Smooth muscle cell (in vitro differentiated cells): Measurements from ENCODE around the gene SLC35F2. TPM values are rescaled to one million over a fixed set of nuclear protein-coding genes. Genes with fewer than 3 reads are reported as not detected.
"Not testable (repeated sequence)": the region's sequence is repeated elsewhere in the genome, so short reads cannot be mapped to it uniquely, and the experiment has no call there.

Source experiments
- DNase-seq: peaks from one replicate; lab custom pipeline; 2025; ENCODE audit not compliant: unreplicated experiment; lab: John Stamatoyannopoulos, UW
- H2AFZ ChIP-seq: fragments of 200-600 bp; sonication (generic); 2 replicates; pipeline ENCODE4 v1.6.0; 2016; ENCODE audit warnings: antibody characterized with exemption, low read depth, mild to moderate bottlenecking
- H3F3A ChIP-seq: fragments of 200-600 bp; sonication (generic); 2 replicates; pipeline ENCODE4 v1.6.0; 2017; ENCODE audit warnings: antibody characterized with exemption, low read depth
- H3K27ac ChIP-seq: fragments of 200-600 bp; sonication (generic); 2 replicates; pipeline ENCODE4 v1.5.1; 2016; ENCODE audit warnings: low read depth, mild to moderate bottlenecking
- H3K27me3 ChIP-seq: fragments of 200-600 bp; sonication (generic); 2 replicates; pipeline ENCODE4 v1.6.1; 2016; ENCODE audit warnings: low read depth, mild to moderate bottlenecking
- H3K36me3 ChIP-seq: fragments of 200-600 bp; sonication (generic); 2 replicates; pipeline ENCODE4 v1.5.1; 2016; ENCODE audit warnings: low read depth
- H3K4me1 ChIP-seq: fragments of 200-600 bp; sonication (generic); 2 replicates; pipeline ENCODE4 v1.5.1; 2016; ENCODE audit warnings: low read depth
- H3K4me2 ChIP-seq: fragments of 200-600 bp; sonication (generic); 2 replicates; pipeline ENCODE4 v1.6.0; 2016; ENCODE audit warnings: mild to moderate bottlenecking
- H3K4me3 ChIP-seq: fragments of 200-600 bp; sonication (generic); 2 replicates; pipeline ENCODE4 v1.5.1; 2016; ENCODE audit warnings: mild to moderate bottlenecking
- H3K79me2 ChIP-seq: fragments of 200-600 bp; sonication (generic); 2 replicates; pipeline ENCODE4 v1.6.0; 2016; ENCODE audit warnings: low read depth, mild to moderate bottlenecking
- H3K9ac ChIP-seq: fragments of 200-600 bp; sonication (generic); 2 replicates; pipeline ENCODE4 v1.6.0; 2016; ENCODE audit warnings: low read depth
- H3K9me3 ChIP-seq: fragments of 200-600 bp; sonication (generic); replicated peaks from 2 replicates; pipeline ENCODE4 v1.5.1; 2016; ENCODE audit warnings: low read depth
- H4K20me1 ChIP-seq: fragments of 200-600 bp; sonication (generic); 2 replicates; pipeline ENCODE4 v1.6.0; 2016; ENCODE audit warnings: low read depth
- WGBS: methylation state at CpG from one replicate; pipeline ENCODE4 v1.1.7; 2016; ENCODE audit warnings: low lambda C conversion rate; 5-methylcytosine and 5-hydroxymethylcytosine counted together
- polyA plus RNA-seq: library from polyadenylated mRNA; unstranded; fragments of >200 nt; fragmentation: Nextera tagmentation; extraction: Ambion mirVana; gene quantifications from 2 replicates; pipeline ENCODE4 v1.2.1, GENCODE V29; 2016
- total RNA-seq: library from RNA; depleted of rRNA; stranded (reverse); fragments of >200 nt; gene quantifications from 2 replicates; pipeline ENCODE4 v1.2.3, GENCODE V29; 2014
- TF ChIP-seq, protein P1 (sequence below): fragments of 200-600 bp; sonication (generic); IDR thresholded peaks from 2 replicates; pipeline ENCODE4 v1.5.1; 2017; ENCODE audit warnings: borderline replicate concordance, mild to moderate bottlenecking, antibody characterized with exemption; ENCODE audit not compliant: insufficient read depth, poor library complexity, severe bottlenecking

Gene SLC35F2
- total and polyA plus RNA-seq, 2 experiments from 2014 or later = 2.4 to 7.8 TPM

DNA sequence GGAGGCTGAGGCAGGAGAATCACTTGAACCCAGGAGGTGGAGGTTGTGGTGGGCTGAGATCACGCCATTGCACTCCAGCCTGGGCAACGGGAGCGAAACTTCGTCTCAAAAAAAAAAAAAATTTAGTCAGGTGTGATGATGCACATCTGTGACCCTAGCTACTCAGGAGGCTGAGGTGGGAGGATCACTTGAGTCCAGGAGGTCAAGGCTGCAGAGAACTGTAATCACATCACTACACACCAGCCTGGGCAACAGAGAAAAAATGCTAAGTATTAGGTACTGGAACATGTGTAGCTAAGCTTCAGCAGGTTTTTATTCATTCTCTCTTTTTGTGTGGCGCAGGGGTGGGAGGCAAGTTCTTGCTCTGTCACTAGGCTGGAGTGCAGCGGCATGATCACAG, 82.5 kb downstream of the SLC35F2 start:
- no peaks in the 10 kb centered on the region for H3K79me2 ChIP-seq
- H4K20me1 ChIP-seq = no peaks in the 10 kb centered on the region
- no peaks in the 10 kb centered on the region for H3K9me3 ChIP-seq
- peaks cover 4% of the 10 kb centered on the region for H3F3A ChIP-seq
- no peaks in the 10 kb centered on the region for H3K36me3 ChIP-seq
- no peaks in the 10 kb centered on the region for H3K4me1 ChIP-seq
- no peak overlapping the region for H3K27ac ChIP-seq
- no peak overlapping the region for H3K4me2 ChIP-seq
- H3K27me3 ChIP-seq = no peaks in the 10 kb centered on the region
- no peak overlapping the region for H3K9ac ChIP-seq
- no peak for DNase-seq
- TF ChIP-seq, protein P1, sequence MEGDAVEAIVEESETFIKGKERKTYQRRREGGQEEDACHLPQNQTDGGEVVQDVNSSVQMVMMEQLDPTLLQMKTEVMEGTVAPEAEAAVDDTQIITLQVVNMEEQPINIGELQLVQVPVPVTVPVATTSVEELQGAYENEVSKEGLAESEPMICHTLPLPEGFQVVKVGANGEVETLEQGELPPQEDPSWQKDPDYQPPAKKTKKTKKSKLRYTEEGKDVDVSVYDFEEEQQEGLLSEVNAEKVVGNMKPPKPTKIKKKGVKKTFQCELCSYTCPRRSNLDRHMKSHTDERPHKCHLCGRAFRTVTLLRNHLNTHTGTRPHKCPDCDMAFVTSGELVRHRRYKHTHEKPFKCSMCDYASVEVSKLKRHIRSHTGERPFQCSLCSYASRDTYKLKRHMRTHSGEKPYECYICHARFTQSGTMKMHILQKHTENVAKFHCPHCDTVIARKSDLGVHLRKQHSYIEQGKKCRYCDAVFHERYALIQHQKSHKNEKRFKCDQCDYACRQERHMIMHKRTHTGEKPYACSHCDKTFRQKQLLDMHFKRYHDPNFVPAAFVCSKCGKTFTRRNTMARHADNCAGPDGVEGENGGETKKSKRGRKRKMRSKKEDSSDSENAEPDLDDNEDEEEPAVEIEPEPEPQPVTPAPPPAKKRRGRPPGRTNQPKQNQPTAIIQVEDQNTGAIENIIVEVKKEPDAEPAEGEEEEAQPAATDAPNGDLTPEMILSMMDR = no peak
- no peak overlapping the region for H3K4me3 ChIP-seq
- no peak overlapping the region for H2AFZ ChIP-seq
- WGBS = 98% methylated on average over 6 of the region's 6 CpGs

DNA sequence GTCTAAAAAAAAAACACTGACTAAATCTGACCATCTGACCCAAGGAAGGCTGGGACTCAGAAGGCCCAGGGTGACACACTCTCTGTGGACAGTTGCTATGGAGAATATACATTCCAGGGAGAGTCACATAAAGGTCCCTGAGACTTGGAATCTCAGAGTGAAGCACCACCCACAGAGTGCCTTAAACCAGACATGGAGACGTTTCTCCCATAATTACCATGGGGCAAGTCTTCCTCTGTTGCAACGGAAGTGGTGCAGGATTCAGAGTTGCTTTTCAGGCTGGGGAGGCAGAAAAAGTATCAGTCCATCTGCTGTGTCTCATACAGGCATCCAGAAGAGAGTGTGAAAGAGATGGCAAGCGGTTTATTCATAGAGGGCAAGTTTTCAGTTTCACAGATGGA, 88.0 kb downstream of the SLC35F2 start:
- Histone ChIP-seq H3K9me3 (no peaks in the 10 kb centered on the region), H3K4me2 (peak overlapping the region; percentile 49), H3F3A (peaks cover 15% of the 10 kb centered on the region), H3K4me3 (no peak overlapping the region), H3K9ac (peak overlapping the region; percentile 54), H3K36me3 (no peaks in the 10 kb centered on the region), H3K27me3 (no peaks in the 10 kb centered on the region), H4K20me1 (no peaks in the 10 kb centered on the region), H3K27ac (peak overlapping the region; percentile 95), H3K4me1 (no peaks in the 10 kb centered on the region), H2AFZ (peak overlapping the region; percentile 34), H3K79me2 (no peaks in the 10 kb centered on the region)
- TF ChIP-seq, protein P1 = no peak
- no peak for DNase-seq
- 24% methylated on average over 3 of the region's 3 CpGs for WGBS

DNA sequence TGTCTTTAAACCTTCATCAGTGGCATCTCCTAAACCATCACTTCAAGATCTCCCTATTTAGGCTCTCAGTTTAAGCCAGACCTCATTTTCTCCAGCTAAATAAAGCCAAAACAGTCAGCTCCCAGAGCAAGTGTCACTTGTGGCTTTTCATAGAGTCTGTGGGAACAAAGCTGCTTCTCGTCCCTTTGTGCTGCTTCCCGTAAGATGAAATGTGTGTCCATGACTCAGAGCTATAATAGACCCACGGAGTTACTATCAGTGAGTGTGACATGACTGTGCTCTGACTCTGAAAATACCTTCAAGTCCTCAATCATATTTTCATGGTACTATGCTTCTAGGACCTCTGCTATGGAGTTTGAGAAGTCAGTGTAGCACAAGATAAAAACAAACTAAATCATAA, 89.4 kb downstream of the SLC35F2 start:
- peak overlapping the region; percentile 46 for H3K4me2 ChIP-seq
- DNase-seq = no peak

DNA sequence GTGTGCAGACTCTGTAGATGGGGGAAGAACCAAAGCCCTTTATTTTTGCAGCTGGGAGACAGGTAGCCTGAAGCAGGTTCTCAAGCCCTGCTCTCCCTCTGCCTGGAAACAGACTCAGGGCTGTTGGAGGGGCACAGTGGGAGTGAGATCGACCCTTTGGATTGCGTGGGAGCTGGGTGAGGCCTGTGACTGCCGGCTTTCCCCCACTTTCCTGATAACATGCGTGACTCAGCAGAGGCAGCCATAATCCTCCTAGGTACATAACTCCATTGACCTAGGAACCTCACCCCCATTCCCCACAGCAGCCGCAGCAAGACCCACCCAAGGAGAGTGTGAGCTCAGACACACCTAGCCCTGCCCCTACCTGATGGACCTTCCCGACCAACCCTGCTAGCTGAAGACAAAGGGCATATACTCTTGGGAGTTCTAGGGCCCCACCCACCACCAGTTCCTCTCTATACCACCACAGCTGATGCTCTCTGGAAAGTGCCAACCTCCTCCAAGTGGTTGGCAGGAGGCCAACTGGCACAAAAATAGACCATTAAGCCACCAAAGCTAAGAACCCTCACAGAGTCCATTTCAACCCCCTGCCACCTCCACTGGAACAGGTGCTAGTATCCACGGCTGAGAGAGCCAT, 99.8 kb downstream of the SLC35F2 start:
- H3K4me3 ChIP-seq, H4K20me1 ChIP-seq, H3K4me1 ChIP-seq, H3K27ac ChIP-seq, H2AFZ ChIP-seq, H3K9ac ChIP-seq, H3K36me3 ChIP-seq, H3K4me2 ChIP-seq, DNase-seq, H3K27me3 ChIP-seq, H3F3A ChIP-seq, H3K79me2 ChIP-seq, H3K9me3 ChIP-seq: not testable (repeated sequence)
- 82% methylated on average over 7 of the region's 7 CpGs for WGBS

More for the DNA sequence above, 89.4 kb downstream of the SLC35F2 start:
- Histone ChIP-seq H3F3A (peaks cover 15% of the 10 kb centered on the region), H3K4me1 (no peaks in the 10 kb centered on the region), H3K9ac (peak overlapping the region; percentile 73), H2AFZ (no peak overlapping the region), H3K36me3 (no peaks in the 10 kb centered on the region), H4K20me1 (no peaks in the 10 kb centered on the region), H3K27ac (peak overlapping the region; percentile 95), H3K27me3 (no peaks in the 10 kb centered on the region), H3K4me3 (no peak overlapping the region), H3K79me2 (no peaks in the 10 kb centered on the region), H3K9me3 (no peaks in the 10 kb centered on the region)
- TF ChIP-seq, protein P1 = no peak
- WGBS = 0% methylated on average over 3 of the region's 3 CpGs
